ENCODE measurements around the gene GJD3.

DNA sequence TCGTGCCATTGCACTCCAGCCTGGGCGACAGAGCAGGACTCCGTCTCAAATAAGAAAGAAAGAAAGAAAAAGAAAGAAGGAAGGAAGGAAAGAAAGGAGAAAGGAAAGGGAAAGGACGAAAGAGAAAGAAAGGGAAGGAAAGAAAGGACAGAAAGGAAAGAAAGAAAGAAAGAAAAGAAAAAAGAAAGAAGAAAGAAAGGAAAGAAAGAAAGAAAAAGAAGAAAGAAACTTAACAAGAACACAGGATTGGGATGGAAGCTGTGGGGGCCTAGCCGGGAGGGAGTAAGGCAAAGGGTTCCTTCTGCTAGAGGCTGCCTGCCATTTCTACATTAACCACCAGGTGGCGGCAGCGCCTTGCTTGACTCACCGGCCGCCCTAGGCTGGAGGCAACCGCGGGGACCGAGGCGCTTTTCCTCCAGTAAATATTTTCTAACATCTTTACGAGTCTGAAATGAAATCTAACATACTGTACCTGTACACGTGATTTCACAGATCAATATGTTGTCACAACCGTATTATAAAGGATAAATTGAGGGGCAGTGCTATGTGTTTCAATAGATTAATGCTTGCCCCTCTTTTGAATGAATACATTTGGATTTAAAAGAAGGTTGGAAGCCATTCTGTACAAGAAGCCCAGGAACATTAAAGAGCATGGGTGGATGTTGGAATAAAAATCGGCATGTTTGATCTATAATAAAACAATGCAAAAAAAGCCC, 6.1 kb downstream of the GJD3 start:
- no peak for TF ChIP-seq GATA2 (IDR thresholded peaks at IDR 0.05; ENCODE audit: low read depth, low read length)
- no peak for TF ChIP-seq GATA3 (IDR thresholded peaks at IDR 0.05; ENCODE audit: low read depth, low read length)
